Right lobe of liver (tissue), 6 donors: ENCODE measurements around the gene PRR4. TPM values are rescaled to one million over a fixed set of nuclear protein-coding genes. Genes with fewer than 3 reads are reported as not detected.

Source experiments
- ATAC-seq, 4 donors: fragments of 200-7000 bp; cut with Tn5 transposase; one replicate each; pipeline ENCODE4 v1.9.1; 2020; ENCODE audit warnings: mild to moderate bottlenecking in 4 of 4, moderate library complexity in 4 of 4
- DNase-seq, 3 donors: peaks; one replicate each; pipeline ENCODE4 v3.0.0-alpha.2; 2020
- H3K27ac ChIP-seq, 3 donors: fragments of 200-600 bp; one replicate each; pipeline ENCODE4 v1.8.0; 2022
- H3K27me3 ChIP-seq, 2 donors: fragments of 200-600 bp; one replicate each; pipeline ENCODE4 v1.8.0; 2022
- H3K36me3 ChIP-seq, 4 donors: fragments of 200-600 bp; sonication (generic) in 1 of 4; one replicate each; pipeline versions ENCODE4 v1.5.1 to v1.8.0; 2017 to 2022; ENCODE audit warnings: control low read depth in 1 of 4
- H3K4me1 ChIP-seq, 4 donors: fragments of 200-600 bp; sonication (generic) in 1 of 4; one replicate each; pipeline versions ENCODE4 v1.5.1 to v1.8.0; 2017 to 2022; ENCODE audit warnings: control low read depth in 1 of 4
- H3K4me3 ChIP-seq, 3 donors: fragments of 200-600 bp; one replicate each; pipeline ENCODE4 v1.8.0; 2022
- H3K9me3 ChIP-seq, 4 donors: fragments of 200-600 bp; sonication (generic) in 1 of 4; one replicate each; pipeline versions ENCODE4 v1.5.1 to v1.8.0; 2017 to 2022; ENCODE audit warnings: control low read depth in 1 of 4
- POLR2A ChIP-seq: fragments of 450-650 bp; IDR thresholded peaks from one replicate; pipeline ENCODE4 v1.6.1; 2017; ENCODE audit warnings: antibody characterized with exemption, mild to moderate bottlenecking
- WGBS: methylation state at CpG from one replicate; pipeline ENCODE4 v1.1.6; 2018; ENCODE audit warnings: low coverage, low lambda C conversion rate; ENCODE audit not compliant: insufficient coverage; ENCODE audit errors: missing lambda C conversion rate; 5-methylcytosine and 5-hydroxymethylcytosine counted together
- intact Hi-C, 2 donors: fragments of 100-400 bp; cut with DNase I; formaldehyde crosslinking; loops; one replicate each; pipeline versions ENCODE4 v1.11.2 to v1.14.1; 2022
- total RNA-seq, 6 experiments: library from RNA; depleted of rRNA in 2 of 6; stranded (reverse); fragments of >200 nt in 2 of 6; fragmentation: NEBNext Ultra II Directional in 3 of 6; extraction: Animal tissue kit (Norgen Biotek cat#: 25700) in 3 of 6; gene quantifications; one replicate each; pipeline versions ENCODE4 v1.1.0 to v1.2.4, GENCODE V29; 2016 to 2023
- TF ChIP-seq, protein P1 (sequence below), 4 donors: fragments of 200-600 bp in 3 of 4; fragments of 450-650 bp in 1 of 4; IDR thresholded peaks; one replicate each; pipeline versions ENCODE4 v1.5.1 to v1.8.0; 2016 to 2022; ENCODE audit warnings: antibody characterized with exemption in 4 of 4, mild to moderate bottlenecking in 2 of 4
- donor health status: DM: no; HTN: yes; CAD: no.
- donor health status: DM: no; HTN: no; CAD: no.
- donor health status: DM: no; HTN: no; CAD: no.
- donor health status: DM: no; HTN: yes; CAD: no.
- donor health status: DM: no; HTN: yes; CAD: no.

PRR4 gene
- total RNA-seq, 6 experiments from 2014 or later = 0.68 to 1.6 (median 0.99) TPM

DNA sequence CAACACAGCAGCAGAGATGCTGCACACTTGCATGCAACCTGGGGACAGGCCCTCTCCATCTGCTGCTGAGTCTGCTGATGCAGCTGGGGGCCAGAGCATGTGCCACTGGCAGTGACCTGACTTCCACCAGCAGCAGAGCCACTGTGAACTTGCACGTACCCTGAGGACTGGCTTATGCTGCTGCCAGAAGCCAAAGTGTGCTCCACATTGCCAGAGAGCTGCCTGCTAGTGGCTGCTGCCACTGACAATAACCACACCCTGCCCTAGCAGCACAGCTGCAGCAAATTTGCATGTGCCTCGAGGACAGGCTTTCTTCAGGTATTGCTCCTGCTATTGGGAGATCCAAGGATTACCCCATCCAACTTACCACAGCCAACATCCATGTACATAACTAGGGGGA is 4.5 kb upstream of the PRR4 start:
- Histone ChIP-seq H3K36me3 (no peaks in the 10 kb centered on the region), H3K4me3 (no peak overlapping the region), H3K4me1 (no peaks in the 10 kb centered on the region), H3K27ac (no peak overlapping the region), H3K9me3 (no peaks in the 10 kb centered on the region), H3K27me3 (no peaks in the 10 kb centered on the region)
- intact Hi-C loops = no loop called here
- ATAC-seq = no peak
- TF ChIP-seq, protein P1, sequence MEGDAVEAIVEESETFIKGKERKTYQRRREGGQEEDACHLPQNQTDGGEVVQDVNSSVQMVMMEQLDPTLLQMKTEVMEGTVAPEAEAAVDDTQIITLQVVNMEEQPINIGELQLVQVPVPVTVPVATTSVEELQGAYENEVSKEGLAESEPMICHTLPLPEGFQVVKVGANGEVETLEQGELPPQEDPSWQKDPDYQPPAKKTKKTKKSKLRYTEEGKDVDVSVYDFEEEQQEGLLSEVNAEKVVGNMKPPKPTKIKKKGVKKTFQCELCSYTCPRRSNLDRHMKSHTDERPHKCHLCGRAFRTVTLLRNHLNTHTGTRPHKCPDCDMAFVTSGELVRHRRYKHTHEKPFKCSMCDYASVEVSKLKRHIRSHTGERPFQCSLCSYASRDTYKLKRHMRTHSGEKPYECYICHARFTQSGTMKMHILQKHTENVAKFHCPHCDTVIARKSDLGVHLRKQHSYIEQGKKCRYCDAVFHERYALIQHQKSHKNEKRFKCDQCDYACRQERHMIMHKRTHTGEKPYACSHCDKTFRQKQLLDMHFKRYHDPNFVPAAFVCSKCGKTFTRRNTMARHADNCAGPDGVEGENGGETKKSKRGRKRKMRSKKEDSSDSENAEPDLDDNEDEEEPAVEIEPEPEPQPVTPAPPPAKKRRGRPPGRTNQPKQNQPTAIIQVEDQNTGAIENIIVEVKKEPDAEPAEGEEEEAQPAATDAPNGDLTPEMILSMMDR (IDR thresholded peaks at IDR 0.05) = no peak
- TF ChIP-seq POLR2A = no peak
- WGBS = no CpG with 5 or more reads among the region's 2 CpGs
- no peak for DNase-seq

DNA sequence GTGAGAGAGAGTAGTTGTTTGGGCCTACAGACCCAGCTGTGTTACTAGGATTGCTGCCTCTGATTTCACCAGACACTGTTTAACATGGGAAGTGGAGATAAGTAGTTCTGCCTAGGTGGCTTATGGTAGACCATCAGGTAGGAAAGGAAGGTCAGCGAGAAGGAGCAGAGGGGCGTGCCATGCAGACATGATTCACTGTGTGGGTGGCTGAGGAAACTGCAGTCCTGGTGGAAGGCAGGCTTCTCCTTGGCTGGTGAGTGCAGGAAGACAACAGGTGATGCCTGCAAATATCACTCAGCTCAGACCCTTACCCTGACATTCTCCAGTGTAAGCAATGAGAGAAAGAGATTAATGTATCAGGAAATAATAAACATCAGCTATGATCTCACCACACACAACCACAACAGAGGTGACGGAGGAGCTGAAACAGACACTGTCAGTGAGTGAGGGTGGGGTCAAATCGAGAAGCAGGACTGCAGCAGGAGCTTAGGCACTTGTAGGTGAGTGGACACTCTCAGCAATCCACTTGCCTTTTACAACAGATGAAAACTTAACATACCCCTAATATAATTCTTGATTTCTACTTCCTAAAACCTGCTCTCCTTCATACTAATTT is 2.1 kb upstream of the PRR4 start:
- Histone ChIP-seq H3K36me3 (no peaks in the 10 kb centered on the region), H3K9me3 (no peaks in the 10 kb centered on the region), H3K4me3 (no peak overlapping the region), H3K27ac (no peak overlapping the region), H3K27me3 (no peaks in the 10 kb centered on the region), H3K4me1 (no peaks in the 10 kb centered on the region)
- no peak for DNase-seq
- intact Hi-C loops = no loop called here
- no peak for ATAC-seq
- WGBS = 100% methylated on average over 4 of the region's 4 CpGs
- no peak for TF ChIP-seq POLR2A
- TF ChIP-seq, protein P1 (IDR thresholded peaks at IDR 0.05) = no peak

DNA sequence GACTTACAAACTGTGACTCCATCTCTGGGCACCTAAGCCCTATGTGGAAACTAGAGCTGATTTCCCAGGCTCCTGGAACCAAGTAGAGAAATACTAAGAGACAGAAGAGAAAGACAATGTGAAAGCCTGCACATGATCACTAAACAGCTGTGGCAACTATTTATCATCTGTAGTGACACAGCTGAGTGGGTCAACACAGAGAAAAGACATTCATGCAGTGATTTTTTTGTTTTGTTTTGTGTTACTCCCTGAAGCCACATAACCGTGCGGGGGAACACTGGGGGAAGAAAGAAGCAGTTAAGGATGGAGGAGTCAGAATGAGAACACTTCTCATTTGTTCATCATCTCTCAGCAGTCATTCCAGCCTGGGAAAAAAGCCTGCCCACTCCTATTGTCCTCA is 1.5 kb downstream of the PRR4 start:
- H3K9me3 ChIP-seq = no peaks in the 10 kb centered on the region
- intact Hi-C loops = no loop called here
- 30% methylated on average over 2 of the region's 2 CpGs for whole genome bisulfite sequencing
- H3K27me3 ChIP-seq = no peaks in the 10 kb centered on the region
- DNase-seq = no peak
- TF ChIP-seq, protein P1 (IDR thresholded peaks at IDR 0.05) = no peak
- TF ChIP-seq POLR2A = no peak
- no peaks in the 10 kb centered on the region for H3K36me3 ChIP-seq
- no peaks in the 10 kb centered on the region for H3K4me1 ChIP-seq
- ATAC-seq = no peak
- no peak overlapping the region for H3K4me3 ChIP-seq
- H3K27ac ChIP-seq = no peak overlapping the region

DNA sequence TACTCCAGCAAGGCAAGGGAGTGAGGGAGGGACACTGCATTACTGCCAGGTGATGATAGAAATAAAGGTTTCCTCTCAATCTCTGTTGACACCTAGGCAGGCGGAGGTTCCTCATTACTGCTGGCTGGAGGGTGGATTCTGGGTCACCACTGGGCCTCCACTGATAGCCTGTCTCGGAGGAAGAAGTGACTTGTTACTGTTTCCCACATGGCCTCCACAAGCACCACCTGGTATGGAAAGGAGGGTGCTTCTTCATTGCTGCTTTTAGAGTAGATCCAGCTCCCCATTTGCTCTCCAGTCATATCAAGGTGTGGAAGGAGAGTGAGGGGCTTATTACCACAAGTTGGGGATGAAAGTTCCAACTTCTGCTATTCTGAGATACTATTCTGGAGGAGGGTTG is 6.4 kb downstream of the PRR4 start:
- Histone ChIP-seq H3K9me3 (no peaks in the 10 kb centered on the region), H3K27ac (no peak overlapping the region), H3K27me3 (no peaks in the 10 kb centered on the region), H3K4me1 (no peaks in the 10 kb centered on the region), H3K4me3 (no peak overlapping the region), H3K36me3 (no peaks in the 10 kb centered on the region)
- ATAC-seq (no peak), DNase-seq (no peak)
- intact Hi-C loops = no loop called here
- TF ChIP-seq, protein P1 (IDR thresholded peaks at IDR 0.05) = no peak
- no peak for TF ChIP-seq POLR2A
- WGBS = 90% methylated on average over 2 of the region's 2 CpGs

DNA sequence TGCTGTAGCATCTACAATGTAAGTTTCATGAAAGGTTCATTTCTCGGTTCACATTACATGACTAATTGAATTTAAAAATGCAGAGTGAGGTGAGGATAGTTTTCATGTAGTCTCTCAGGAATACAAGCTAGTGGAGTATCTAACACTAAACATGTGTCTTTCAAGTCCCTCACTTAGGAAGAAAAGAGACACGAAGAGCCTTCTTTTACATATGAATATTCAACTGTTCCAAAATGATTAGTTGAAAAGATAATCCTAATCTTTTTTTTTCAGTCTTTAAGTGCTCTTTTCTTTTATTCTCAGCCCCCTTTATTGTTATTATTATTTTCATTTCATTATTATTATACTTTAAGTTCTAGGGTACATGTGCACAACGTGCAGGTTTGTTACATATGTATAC is 10.8 kb downstream of the PRR4 start:
- intact Hi-C loops = no loop called here
- TF ChIP-seq, protein P1 (IDR thresholded peaks at IDR 0.05) = no peak
- no peak for TF ChIP-seq POLR2A
- no peaks in the 10 kb centered on the region for H3K4me1 ChIP-seq
- no peaks in the 10 kb centered on the region for H3K27me3 ChIP-seq
- H3K4me3 ChIP-seq = no peak overlapping the region
- H3K36me3 ChIP-seq = no peaks in the 10 kb centered on the region
- H3K9me3 ChIP-seq = no peaks in the 10 kb centered on the region
- ATAC-seq (no peak), DNase-seq (no peak)
- WGBS = 87% methylated on average over 3 of the region's 3 CpGs
- no peak overlapping the region for H3K27ac ChIP-seq
